CD4-positive, alpha-beta T cell (primary cell): ENCODE results near the gene FBL. TPM values are rescaled to one million over a fixed set of nuclear protein-coding genes. Genes with fewer than 3 reads are reported as not detected.

ENCODE experiments used
- ATAC-seq: fragments of 200-7000 bp; cut with Tn5 transposase; one replicate; pipeline ENCODE4 v1.10.0; 2022; ENCODE audit warnings: mild to moderate bottlenecking; ENCODE audit not compliant: poor library complexity
- CTCF ChIA-PET: fragments of 350-600 bp; sonication (Branson Sonifier 250); formaldehyde crosslinking; loops from one replicate; lab custom pipeline; 2021; ENCODE audit warnings: antibody characterized with exemption, inconsistent platforms; lab: Charles Lee
- POLR2A ChIA-PET: fragments of 350-600 bp; sonication (Branson Sonifier 250); formaldehyde crosslinking; loops from one replicate; lab custom pipeline; 2021; ENCODE audit warnings: antibody characterized with exemption, inconsistent platforms; lab: Charles Lee
- DNase-seq, 14 experiments: peaks; one replicate each; pipeline ENCODE4 v3.0.0-alpha.2; 2013 to 2020; ENCODE audit warnings: mixed read lengths in 2 of 14
- H3K27ac ChIP-seq, 2 donors: one replicate each; pipeline versions ENCODE4 v1.5.1 to v1.7.0; 2013; ENCODE audit warnings: low read length in 2 of 2, low read depth in 1 of 2, mild to moderate bottlenecking in 1 of 2
- H3K27me3 ChIP-seq, 2 experiments: 1 replicate in 1 of 2; 2 replicates in 1 of 2; pipeline versions ENCODE4 v1.6.1 to v1.7.0; 2013; ENCODE audit warnings: low read length in 2 of 2, control low read depth in 1 of 2, mild to moderate bottlenecking in 1 of 2, moderate library complexity in 1 of 2; ENCODE audit not compliant: insufficient read depth in 2 of 2, control insufficient read depth in 1 of 2
- H3K36me3 ChIP-seq: one replicate; pipeline ENCODE4 v1.6.1; 2013; ENCODE audit warnings: low read length, control low read depth; ENCODE audit not compliant: insufficient read depth
- H3K4me1 ChIP-seq: one replicate; pipeline ENCODE4 v1.6.1; 2013; ENCODE audit warnings: low read length, control low read depth; ENCODE audit not compliant: insufficient read depth
- H3K4me3 ChIP-seq: one replicate; pipeline ENCODE4 v1.5.1; 2013; ENCODE audit warnings: mild to moderate bottlenecking, low read length, moderate library complexity
- H3K9me3 ChIP-seq, 2 experiments: 1 replicate in 1 of 2; 2 replicates in 1 of 2; pipeline versions ENCODE4 v1.6.1 to v1.7.0; 2013; ENCODE audit warnings: low read length in 2 of 2, mild to moderate bottlenecking in 2 of 2, control low read depth in 1 of 2, moderate library complexity in 1 of 2; ENCODE audit not compliant: control insufficient read depth in 1 of 2, insufficient read depth in 1 of 2
- H3K27ac Mint-ChIP-seq: one replicate; pipeline ENCODE4 v1.8.0; 2020; ENCODE audit warnings: mixed read lengths
- H3K27me3 Mint-ChIP-seq: one replicate; pipeline ENCODE4 v1.8.0; 2021; ENCODE audit warnings: mixed read lengths
- H3K36me3 Mint-ChIP-seq: one replicate; pipeline ENCODE4 v1.8.0; 2021; ENCODE audit warnings: low read depth, mixed read lengths
- H3K4me1 Mint-ChIP-seq: one replicate; pipeline ENCODE4 v1.8.0; 2021; ENCODE audit warnings: low read depth, mixed read lengths
- H3K4me3 Mint-ChIP-seq: one replicate; pipeline ENCODE4 v1.8.0; 2020; ENCODE audit warnings: mild to moderate bottlenecking, mixed read lengths
- H3K9me3 Mint-ChIP-seq: one replicate; pipeline ENCODE4 v1.8.0; 2020; ENCODE audit warnings: mixed read lengths
- intact Hi-C, 2 experiments: fragments of 100-400 bp; cut with DNase I in 1 of 2; cut with micrococcal nuclease in 1 of 2; formaldehyde crosslinking; loops; one replicate each; pipeline versions ENCODE4 v1.15.1 to v1.9.0; 2023 to 2025; cut with DNase I, micrococcal nuclease
- total RNA-seq, 174 experiments: library from RNA in 2 of 174; stranded (reverse) in 2 of 174; gene quantifications; one replicate each; pipeline ENCODE4 v1.2.3 and lab custom pipeline; 2021 to 2026
- TF ChIP-seq, protein P1 (sequence below): fragments of 200-600 bp; IDR thresholded peaks from one replicate; pipeline ENCODE4 v1.8.0; 2022; ENCODE audit warnings: antibody characterized with exemption, mild to moderate bottlenecking

The FBL gene
- total RNA-seq, 2 experiments from 2014 or later: 267 to 287 TPM

DNA sequence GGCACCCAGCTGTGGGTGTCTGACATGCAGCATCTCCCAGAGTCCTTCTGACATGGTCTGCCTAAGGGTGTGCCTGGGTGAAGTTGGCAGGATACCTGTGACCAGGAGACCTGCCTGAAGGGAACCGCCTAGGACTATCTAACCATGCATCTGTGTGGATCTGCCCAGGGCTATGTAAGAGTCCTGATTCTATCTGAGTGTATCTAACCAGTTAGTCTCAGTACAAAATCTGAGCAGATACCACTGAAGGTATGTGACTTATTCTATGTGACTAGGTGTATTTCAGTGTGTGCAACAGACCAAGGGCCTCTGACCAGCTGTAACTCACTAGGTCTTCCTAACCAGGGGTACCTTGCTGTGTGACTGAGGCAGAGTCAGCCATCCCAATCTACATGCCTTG, 28.2 kb upstream of the FBL start:
- ChIA-PET POLR2A (no interaction called here), CTCF (no interaction called here)
- Mint-ChIP-seq H3K4me1 (no peaks in the 10 kb centered on the region), H3K36me3 (peaks cover 56% of the 10 kb centered on the region), H3K9me3 (no peaks in the 10 kb centered on the region), H3K4me3 (no peak overlapping the region), H3K27ac (no peak overlapping the region), H3K27me3 (no peaks in the 10 kb centered on the region)
- H3K27me3 ChIP-seq: no peaks in the 10 kb centered on the region
- intact Hi-C loops: no loop called here
- TF ChIP-seq, protein P1, sequence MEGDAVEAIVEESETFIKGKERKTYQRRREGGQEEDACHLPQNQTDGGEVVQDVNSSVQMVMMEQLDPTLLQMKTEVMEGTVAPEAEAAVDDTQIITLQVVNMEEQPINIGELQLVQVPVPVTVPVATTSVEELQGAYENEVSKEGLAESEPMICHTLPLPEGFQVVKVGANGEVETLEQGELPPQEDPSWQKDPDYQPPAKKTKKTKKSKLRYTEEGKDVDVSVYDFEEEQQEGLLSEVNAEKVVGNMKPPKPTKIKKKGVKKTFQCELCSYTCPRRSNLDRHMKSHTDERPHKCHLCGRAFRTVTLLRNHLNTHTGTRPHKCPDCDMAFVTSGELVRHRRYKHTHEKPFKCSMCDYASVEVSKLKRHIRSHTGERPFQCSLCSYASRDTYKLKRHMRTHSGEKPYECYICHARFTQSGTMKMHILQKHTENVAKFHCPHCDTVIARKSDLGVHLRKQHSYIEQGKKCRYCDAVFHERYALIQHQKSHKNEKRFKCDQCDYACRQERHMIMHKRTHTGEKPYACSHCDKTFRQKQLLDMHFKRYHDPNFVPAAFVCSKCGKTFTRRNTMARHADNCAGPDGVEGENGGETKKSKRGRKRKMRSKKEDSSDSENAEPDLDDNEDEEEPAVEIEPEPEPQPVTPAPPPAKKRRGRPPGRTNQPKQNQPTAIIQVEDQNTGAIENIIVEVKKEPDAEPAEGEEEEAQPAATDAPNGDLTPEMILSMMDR: no peak
- H3K36me3 ChIP-seq: no peaks in the 10 kb centered on the region
- no peak overlapping the region for H3K27ac ChIP-seq
- H3K9me3 ChIP-seq: no peaks in the 10 kb centered on the region
- DNase-seq: no peak
- no peak overlapping the region for H3K4me3 ChIP-seq
- ATAC-seq: no peak
- no peaks in the 10 kb centered on the region for H3K4me1 ChIP-seq

DNA sequence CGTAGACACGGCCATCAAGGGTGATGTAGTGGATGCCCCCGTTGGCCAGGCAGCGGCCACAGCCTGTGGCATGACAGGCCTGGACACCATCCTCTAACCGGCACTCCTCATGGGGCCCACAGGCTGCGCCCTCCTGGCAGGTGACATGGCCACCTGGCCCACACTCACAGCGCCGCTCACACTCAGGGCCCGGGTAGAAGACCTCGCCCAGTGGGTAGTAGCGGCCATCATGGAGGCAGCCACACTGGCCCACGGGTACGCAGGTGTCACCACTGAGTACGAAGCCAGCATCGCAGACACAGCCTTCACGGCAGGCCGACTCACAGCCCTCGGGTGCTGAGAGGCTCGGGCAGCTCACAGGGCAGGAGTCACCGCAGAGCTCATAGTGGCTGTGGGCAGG, 27.2 kb upstream of the FBL start:
- no peak for ATAC-seq
- no peaks in the 10 kb centered on the region for H3K27me3 ChIP-seq

DNA sequence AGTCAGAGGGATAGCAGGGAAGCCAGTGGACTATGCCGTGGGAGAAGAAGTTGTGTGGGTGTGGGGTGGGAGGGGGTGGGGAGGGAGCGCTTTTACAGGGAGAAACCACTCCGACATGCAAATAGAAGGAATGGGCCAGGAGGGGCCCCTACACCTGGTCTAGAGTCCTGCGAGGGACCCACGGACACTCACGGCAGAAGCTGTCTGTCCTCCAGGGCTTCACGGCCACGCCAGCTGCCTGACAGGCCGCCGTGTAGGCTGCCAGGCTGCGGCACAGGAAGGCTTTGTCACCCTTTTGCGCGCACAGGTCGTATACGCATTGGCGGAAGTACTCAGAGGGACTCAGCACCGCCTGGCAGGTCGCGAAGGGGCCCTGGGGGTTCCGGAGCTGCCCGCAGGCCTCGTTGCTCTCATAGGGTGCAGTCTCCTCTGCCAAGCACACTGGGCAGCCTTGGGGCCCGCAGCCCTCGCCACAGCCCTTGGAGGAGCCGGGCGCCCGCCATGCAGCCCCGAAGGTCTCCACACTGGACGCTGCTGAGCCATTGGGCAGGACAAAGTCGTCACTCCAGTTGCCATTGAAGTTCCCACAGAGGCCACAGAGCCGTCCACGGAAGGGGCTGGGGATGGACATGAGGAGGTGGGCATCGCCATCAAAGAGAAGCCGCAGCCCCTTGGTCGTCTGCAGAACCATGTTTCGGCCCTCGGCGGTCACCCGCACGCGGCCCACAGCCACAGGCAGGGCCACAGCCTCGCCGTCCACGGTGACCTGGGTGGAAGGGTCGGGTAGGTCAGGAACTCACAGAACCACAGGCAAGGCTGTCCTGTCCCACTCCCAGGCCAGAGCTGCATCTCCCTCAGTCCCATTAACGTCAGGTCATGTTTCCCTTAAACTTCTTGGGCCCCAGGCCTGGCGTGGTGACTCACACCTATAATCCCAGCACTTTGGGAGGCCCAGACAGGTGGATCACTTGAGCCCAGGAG, 26.0 kb upstream of the FBL start:
- ChIA-PET CTCF (no interaction called here), POLR2A (no interaction called here)
- H3K27ac ChIP-seq: no peak overlapping the region
- H3K4me3 Mint-ChIP-seq: no peak overlapping the region
- H3K9me3 ChIP-seq: no peaks in the 10 kb centered on the region
- no peaks in the 10 kb centered on the region for H3K27me3 ChIP-seq
- DNase-seq: no peak
- no peaks in the 10 kb centered on the region for H3K9me3 Mint-ChIP-seq
- no peak for ATAC-seq
- H3K4me3 ChIP-seq: no peak overlapping the region
- peaks cover 50% of the 10 kb centered on the region for H3K36me3 Mint-ChIP-seq
- intact Hi-C loops: no loop called here
- no peaks in the 10 kb centered on the region for H3K36me3 ChIP-seq
- no peaks in the 10 kb centered on the region for H3K4me1 Mint-ChIP-seq
- TF ChIP-seq, protein P1: no peak
- H3K4me1 ChIP-seq: no peaks in the 10 kb centered on the region
- no peak overlapping the region for H3K27ac Mint-ChIP-seq
- no peaks in the 10 kb centered on the region for H3K27me3 Mint-ChIP-seq

More for the DNA sequence above, 27.2 kb upstream of the FBL start:
- Mint-ChIP-seq H3K27ac (no peak overlapping the region), H3K27me3 (no peaks in the 10 kb centered on the region), H3K9me3 (no peaks in the 10 kb centered on the region), H3K36me3 (peaks cover 55% of the 10 kb centered on the region), H3K4me1 (no peaks in the 10 kb centered on the region), H3K4me3 (no peak overlapping the region)
- intact Hi-C loops: no loop called here
- ChIA-PET CTCF (no interaction called here), POLR2A (no interaction called here)
- Histone ChIP-seq H3K27ac (no peak overlapping the region), H3K36me3 (no peaks in the 10 kb centered on the region), H3K4me1 (no peaks in the 10 kb centered on the region), H3K9me3 (no peaks in the 10 kb centered on the region), H3K4me3 (no peak overlapping the region)
- TF ChIP-seq, protein P1: no peak
- DNase-seq: no peak
